IMR-90 (cell line): ENCODE measurements around the gene KCMF1. TPM values are rescaled to one million over a fixed set of nuclear protein-coding genes. Genes with fewer than 3 reads are reported as not detected.
A peak's percentile ranks its signal among the peaks of the same experiment; 100 is the strongest.

Experiments
- ATAC-seq: fragments of 200-7000 bp; cut with Tn5 transposase; 2 replicates; pipeline ENCODE4 v1.9.1; 2020; ENCODE audit warnings: low read depth, mild to moderate bottlenecking, moderate library complexity
- BruUV-seq: library from RNA; stranded (reverse); fragments of 400-500 nt; replicated peaks from 2 replicates; lab custom pipeline; 2021; lab: Mats Ljungman, UMichigan
- CTCF ChIA-PET: fragments of 300-600 bp; formaldehyde crosslinking; extraction: SDS; loops from one replicate; lab custom pipeline; 2021; ENCODE audit warnings: antibody characterized with exemption; lab: Yijun Ruan, JAX
- POLR2A ChIA-PET: fragments of 300-600 bp; sonication (Branson Sonifier 250); formaldehyde crosslinking; loops from one replicate; lab custom pipeline; 2022; ENCODE audit warnings: antibody characterized with exemption; ENCODE audit not compliant: unreplicated experiment; lab: Charles Lee
- DNase-seq: peaks from one replicate; pipeline ENCODE4 v3.0.0; 2013
- H2AFZ ChIP-seq: replicated peaks from 2 replicates; pipeline ENCODE3; 2013; ENCODE audit warnings: low read length, mild to moderate bottlenecking; ENCODE audit not compliant: poor library complexity
- H2AK5ac ChIP-seq: 2 replicates; pipeline ENCODE4 v1.6.1; 2013; ENCODE audit warnings: low read depth, low read length, inconsistent platforms
- H2AK9ac ChIP-seq: replicated peaks from 2 replicates; pipeline ENCODE3; 2013; ENCODE audit warnings: mild to moderate bottlenecking, low read depth, low read length, moderate library complexity; ENCODE audit not compliant: poor library complexity
- H2BK120ac ChIP-seq: 2 replicates; pipeline ENCODE4 v1.6.1; 2013; ENCODE audit warnings: low read depth, low read length, inconsistent platforms
- H2BK15ac ChIP-seq: 3 replicates; pipeline ENCODE4 v1.6.1; 2013; ENCODE audit warnings: low read depth, low read length, inconsistent platforms
- H2BK20ac ChIP-seq: 2 replicates; pipeline ENCODE4 v1.6.1; 2013; ENCODE audit warnings: low read depth, mild to moderate bottlenecking, inconsistent platforms, low read length, moderate library complexity
- H2BK5ac ChIP-seq: 2 replicates; pipeline ENCODE4 v1.6.1; 2013; ENCODE audit warnings: mild to moderate bottlenecking, low read depth, low read length, inconsistent platforms; ENCODE audit not compliant: poor library complexity, severe bottlenecking
- H3K14ac ChIP-seq: replicated peaks from 2 replicates; pipeline ENCODE4 v1.6.1; 2013; ENCODE audit warnings: low read depth, low read length, inconsistent platforms
- H3K18ac ChIP-seq: 2 replicates; pipeline ENCODE4 v1.6.1; 2013; ENCODE audit warnings: low read depth, low read length, control low read depth
- H3K23ac ChIP-seq: 2 replicates; pipeline ENCODE4 v1.6.1; 2013; ENCODE audit warnings: low read depth, low read length, inconsistent platforms
- H3K27ac ChIP-seq: 2 replicates; pipeline ENCODE4 v1.5.1; 2013; ENCODE audit warnings: mild to moderate bottlenecking, control low read depth, low read length; ENCODE audit not compliant: insufficient read depth
- H3K27me3 ChIP-seq: 2 replicates; pipeline ENCODE4 v1.6.1; 2013; ENCODE audit warnings: low read length; ENCODE audit not compliant: control insufficient read depth, insufficient read depth
- H3K36me3 ChIP-seq: 2 replicates; pipeline ENCODE4 v1.6.1; 2013; ENCODE audit warnings: low read length, mixed read lengths; ENCODE audit not compliant: control insufficient read depth, insufficient read depth
- H3K4ac ChIP-seq: 2 replicates; pipeline ENCODE4 v1.6.1; 2013; ENCODE audit warnings: low read depth, low read length, inconsistent platforms
- H3K4me1 ChIP-seq: 2 replicates; pipeline ENCODE4 v1.6.1; 2013; ENCODE audit warnings: low read length, mixed read lengths; ENCODE audit not compliant: control insufficient read depth, insufficient read depth
- H3K4me2 ChIP-seq: 2 replicates; pipeline ENCODE4 v1.6.1; 2013; ENCODE audit warnings: low read depth, mild to moderate bottlenecking, control low read depth, low read length, moderate library complexity
- H3K4me3 ChIP-seq: 2 replicates; pipeline ENCODE4 v1.5.1; 2013; ENCODE audit warnings: low read depth, mild to moderate bottlenecking, control low read depth, low read length, moderate library complexity; ENCODE audit not compliant: insufficient read depth
- H3K56ac ChIP-seq: 2 replicates; pipeline ENCODE4 v1.6.1; 2013; ENCODE audit warnings: low read length, inconsistent platforms; ENCODE audit not compliant: insufficient read depth; ENCODE audit errors: extremely low read depth
- H3K79me1 ChIP-seq, 2 experiments: 2 replicates each; pipeline ENCODE4 v1.6.1; 2013; ENCODE audit warnings: low read length in 2 of 2, inconsistent platforms in 1 of 2, low read depth in 1 of 2
- H3K9ac ChIP-seq: 2 replicates; pipeline ENCODE4 v1.6.1; 2013; ENCODE audit warnings: low read depth, low read length, control low read depth
- H3K9me1 ChIP-seq: 2 replicates; pipeline ENCODE4 v1.6.1; 2013; ENCODE audit warnings: low read length, inconsistent platforms; ENCODE audit not compliant: insufficient read depth
- H3K9me3 ChIP-seq: 2 replicates; pipeline ENCODE4 v1.6.1; 2013; ENCODE audit warnings: low read length; ENCODE audit not compliant: control insufficient read depth, insufficient read depth
- H4K20me1 ChIP-seq: 2 replicates; pipeline ENCODE4 v1.6.1; 2013; ENCODE audit warnings: low read length, inconsistent platforms; ENCODE audit not compliant: insufficient read depth
- H4K5ac ChIP-seq: 2 replicates; pipeline ENCODE4 v1.6.1; 2013; ENCODE audit warnings: mild to moderate bottlenecking, low read depth, low read length, control low read depth
- H4K8ac ChIP-seq, 2 experiments: 2 replicates each; pipeline ENCODE4 v1.6.1; 2013; ENCODE audit warnings: low read depth in 2 of 2, low read length in 2 of 2, control low read depth in 1 of 2, inconsistent platforms in 1 of 2
- H4K91ac ChIP-seq: 2 replicates; pipeline ENCODE4 v1.6.1; 2013; ENCODE audit warnings: low read depth, low read length, inconsistent platforms; ENCODE audit not compliant: insufficient read depth
- CHD1 ChIP-seq: IDR thresholded peaks from 2 replicates; pipeline ENCODE4 v1.6.1; 2012; ENCODE audit warnings: low read depth, low read length, improper control_type of control experiment
- MAZ ChIP-seq: IDR thresholded peaks from 2 replicates; pipeline ENCODE4 v1.6.1; 2012; ENCODE audit warnings: low read depth, mild to moderate bottlenecking, low read length, improper control_type of control experiment, moderate library complexity, borderline replicate concordance
- MXI1 ChIP-seq: IDR thresholded peaks from 2 replicates; pipeline ENCODE4 v1.6.1; 2012; ENCODE audit warnings: low read depth, mild to moderate bottlenecking, low read length, moderate library complexity, borderline replicate concordance
- NFE2L2 ChIP-seq: fragments of 150-350 bp; IDR thresholded peaks from 2 replicates; pipeline ENCODE4 v1.6.1; 2016; ENCODE audit warnings: low read depth, mild to moderate bottlenecking, low read length
- RFX5 ChIP-seq: IDR thresholded peaks from 2 replicates; pipeline ENCODE4 v1.8.0; 2012; ENCODE audit warnings: low read depth, mild to moderate bottlenecking, low read length, moderate library complexity
- SMC3 ChIP-seq: fragments of 150-350 bp; IDR thresholded peaks from 2 replicates; pipeline ENCODE4 v1.6.1; 2016; ENCODE audit warnings: low read depth, mild to moderate bottlenecking, antibody characterized with exemption, low read length, moderate library complexity
- WGBS, 2 experiments: methylation state at CpG; one replicate each; pipeline versions ENCODE4 v1.1.5 to v1.1.7; 2013; ENCODE audit warnings: missing lambda C conversion rate in 2 of 2; ENCODE audit not compliant: insufficient read length in 1 of 2; ENCODE audit errors: extremely low coverage in 2 of 2; 5-methylcytosine and 5-hydroxymethylcytosine counted together
- dilution Hi-C: fragments of 300-500 bp; cut with HindIII; formaldehyde crosslinking; loops from one replicate; pipeline ENCODE4 v1.14.3; 2018; ENCODE audit warnings: low sequenced_read_pairs; ENCODE audit not compliant: unreplicated experiment
- in situ Hi-C: fragments of 300-500 bp; cut with MboI; formaldehyde crosslinking; loops from 3 replicates; pipeline ENCODE4 v1.14.3; 2019; ENCODE audit warnings: low sequenced_read_pairs, inconsistent platforms, mixed read lengths
- intact Hi-C: fragments of 100-400 bp; cut with micrococcal nuclease; formaldehyde crosslinking; loops from 2 replicates; pipeline ENCODE4 v1.10.0; 2022
- polyA plus RNA-seq, 3 experiments: library from polyadenylated mRNA; depleted of rRNA; stranded (reverse); fragments of >200 nt; gene quantifications; 2 replicates each; pipeline ENCODE4 v1.2.3, GENCODE V29; 2012; ENCODE audit warnings: low replicate concordance in 1 of 3
- total RNA-seq: library from RNA; depleted of rRNA; stranded (reverse); fragments of >200 nt; gene quantifications from 2 replicates; pipeline ENCODE4 v1.2.3, GENCODE V29; 2012
- TF ChIP-seq, protein P1 (sequence below): conservative IDR thresholded peaks from 2 replicates; pipeline ENCODE4 v1.5.1; 2012; ENCODE audit warnings: mild to moderate bottlenecking, low read depth, low read length, improper control_type of control experiment

KCMF1 gene
- total and polyA plus RNA-seq, 2 of the 4 experiments (the other 2 are of a cell fraction), result 49.9 to 108 TPM

GRCh38 chr2:84954329-84954728, 16.6 kb upstream of the KCMF1 start:
- POLR2A ChIA-PET, result interaction anchor here (0.6 kb wide), 1 partner anchor 87 kb away, joined by 10 read pairs; no protein-coding TSS in a partner anchor
- Histone ChIP-seq H3K27ac (no peak overlapping the region), H3K9me3 (no peaks in the 10 kb centered on the region), H4K8ac (no peak overlapping the region), H4K91ac (peak overlapping the region; percentile 37), H3K14ac (peak overlapping the region; percentile 37; the same call in 1 of the 2 replicates), H3K18ac (no peak overlapping the region), H2BK20ac (no peak overlapping the region; the same call in 1 of the 2 replicates), H4K20me1 (peaks cover 6% of the 10 kb centered on the region; the same call in 1 of the 2 replicates), H3K36me3 (no peaks in the 10 kb centered on the region), H3K23ac (peak overlapping the region; percentile 11; the same call in 1 of the 2 replicates), H3K27me3 (no peaks in the 10 kb centered on the region), H3K56ac (no peak overlapping the region), H2BK120ac (peak overlapping the region; percentile 18), H3K4me3 (no peak overlapping the region), H2AK5ac (peak overlapping the region; percentile 73), H3K79me1 (peaks cover 5 to 22% of the 10 kb centered on the region in 2 experiments), H3K4me1 (peaks cover 10% of the 10 kb centered on the region), H3K9ac (no peak overlapping the region), H2AFZ (no peak overlapping the region), H3K4me2 (no peak overlapping the region), H4K5ac (no peak overlapping the region), H2AK9ac (peak overlapping the region; percentile 51), H3K4ac (peak overlapping the region; percentile 58), H3K9me1 (peaks cover 13% of the 10 kb centered on the region), H2BK5ac (no peak overlapping the region), H2BK15ac (no peak overlapping the region)
- WGBS, 2 experiments, result 90% methylated on average over 5 of the region's 6 CpGs; no CpG with 5 or more reads in 1 of the 2 experiments
- TF ChIP-seq MAZ (no peak), SMC3 (no peak), MXI1 (no peak), CHD1 (no peak), NFE2L2 (no peak), RFX5 (no peak)
- TF ChIP-seq, protein P1, sequence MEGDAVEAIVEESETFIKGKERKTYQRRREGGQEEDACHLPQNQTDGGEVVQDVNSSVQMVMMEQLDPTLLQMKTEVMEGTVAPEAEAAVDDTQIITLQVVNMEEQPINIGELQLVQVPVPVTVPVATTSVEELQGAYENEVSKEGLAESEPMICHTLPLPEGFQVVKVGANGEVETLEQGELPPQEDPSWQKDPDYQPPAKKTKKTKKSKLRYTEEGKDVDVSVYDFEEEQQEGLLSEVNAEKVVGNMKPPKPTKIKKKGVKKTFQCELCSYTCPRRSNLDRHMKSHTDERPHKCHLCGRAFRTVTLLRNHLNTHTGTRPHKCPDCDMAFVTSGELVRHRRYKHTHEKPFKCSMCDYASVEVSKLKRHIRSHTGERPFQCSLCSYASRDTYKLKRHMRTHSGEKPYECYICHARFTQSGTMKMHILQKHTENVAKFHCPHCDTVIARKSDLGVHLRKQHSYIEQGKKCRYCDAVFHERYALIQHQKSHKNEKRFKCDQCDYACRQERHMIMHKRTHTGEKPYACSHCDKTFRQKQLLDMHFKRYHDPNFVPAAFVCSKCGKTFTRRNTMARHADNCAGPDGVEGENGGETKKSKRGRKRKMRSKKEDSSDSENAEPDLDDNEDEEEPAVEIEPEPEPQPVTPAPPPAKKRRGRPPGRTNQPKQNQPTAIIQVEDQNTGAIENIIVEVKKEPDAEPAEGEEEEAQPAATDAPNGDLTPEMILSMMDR, result no peak
- dilution Hi-C loops (no loop called here), in situ Hi-C loops (no loop called here), intact Hi-C loops (no loop called here)
- CTCF ChIA-PET, result interaction anchor here (1.0 to 2.3 kb wide), 2 partner anchors 13 to 28 kb away, joined by 3 to 7 read pairs; no protein-coding TSS in a partner anchor
- no TSS peak for BruUV-seq
- no peak for DNase-seq
- ATAC-seq, result no peak
